Ascending aorta (tissue), 2 donors: ENCODE measurements around the gene TNS4. TPM values are rescaled to one million over a fixed set of nuclear protein-coding genes. Genes with fewer than 3 reads are reported as not detected.

Source experiments
- DNase-seq, 2 donors: peaks; one replicate each; pipeline ENCODE4 v3.0.0-alpha.2; 2019; ENCODE audit warnings: low spot score in 2 of 2
- H3K27ac ChIP-seq, 2 donors: fragments of 200-600 bp; sonication (generic); one replicate each; pipeline ENCODE4 v1.5.1; 2016 to 2017; ENCODE audit warnings: mild to moderate bottlenecking in 1 of 2
- H3K27me3 ChIP-seq: fragments of 200-600 bp; sonication (generic); one replicate; pipeline ENCODE4 v1.5.1; 2017
- H3K36me3 ChIP-seq, 2 donors: fragments of 200-600 bp; sonication (generic); one replicate each; pipeline ENCODE4 v1.5.1; 2016
- H3K4me1 ChIP-seq, 2 donors: fragments of 200-600 bp; sonication (generic); one replicate each; pipeline ENCODE4 v1.5.1; 2016 to 2017; ENCODE audit warnings: mild to moderate bottlenecking in 1 of 2
- H3K4me3 ChIP-seq, 2 donors: fragments of 200-600 bp; sonication (generic); one replicate each; pipeline ENCODE4 v1.5.1; 2016 to 2017; ENCODE audit warnings: mild to moderate bottlenecking in 1 of 2
- H3K9me3 ChIP-seq, 2 donors: fragments of 200-600 bp; sonication (generic); one replicate each; pipeline ENCODE4 v1.5.1; 2016
- CTCF ChIP-seq, 3 experiments: fragments of 200-600 bp in 2 of 3; fragments of 450-650 bp in 1 of 3; sonication (generic) in 2 of 3; IDR thresholded peaks; one replicate each; pipeline ENCODE4 v1.5.1; 2016 to 2019; ENCODE audit warnings: antibody characterized with exemption in 3 of 3, mild to moderate bottlenecking in 1 of 3, moderate library complexity in 1 of 3
- intact Hi-C: fragments of 100-400 bp; cut with DNase I; formaldehyde crosslinking; loops from one replicate; pipeline ENCODE4 v1.15.1; 2023
- total RNA-seq: library from RNA; depleted of rRNA; stranded (reverse); fragments of >200 nt; gene quantifications from one replicate; pipeline ENCODE4 v1.1.0, GENCODE V29; 2016

The TNS4 gene
- total RNA-seq, 1 donor from 2014 or later = not detected

- H3K36me3 ChIP-seq = no peaks in the 10 kb centered on the region
- no peaks in the 10 kb centered on the region for H3K9me3 ChIP-seq
- H3K4me3 ChIP-seq = no peak overlapping the region
- DNase-seq = no peak
- peaks cover 0 to 4% of the 10 kb centered on the region in 2 donors for H3K4me1 ChIP-seq
- H3K27ac ChIP-seq = no peak overlapping the region
- H3K27me3 ChIP-seq = no peaks in the 10 kb centered on the region
- no peak for TF ChIP-seq CTCF (IDR thresholded peaks at IDR 0.05)
- intact Hi-C loops = no loop called here
Measured at GRCh38 chr17:40466298-40466971, 35.0 kb downstream of the TNS4 start.

- H3K4me1 ChIP-seq = no peaks in the 10 kb centered on the region
- H3K36me3 ChIP-seq = no peaks in the 10 kb centered on the region
- DNase-seq = no peak
- no peak overlapping the region for H3K27ac ChIP-seq
- intact Hi-C loops = no loop called here
- no peak for TF ChIP-seq CTCF (IDR thresholded peaks at IDR 0.05)
- no peak overlapping the region for H3K4me3 ChIP-seq
- no peaks in the 10 kb centered on the region for H3K9me3 ChIP-seq
- no peaks in the 10 kb centered on the region for H3K27me3 ChIP-seq
Measured at GRCh38 chr17:40464392-40464855, 37.0 kb downstream of the TNS4 start.

GRCh38 chr17:40463122-40463550 is 38.3 kb downstream of the TNS4 start:
- no peak for DNase-seq
- Histone ChIP-seq H3K4me3 (no peak overlapping the region), H3K9me3 (no peaks in the 10 kb centered on the region), H3K36me3 (no peaks in the 10 kb centered on the region), H3K27me3 (no peaks in the 10 kb centered on the region), H3K27ac (no peak overlapping the region), H3K4me1 (peaks cover 2 to 6% of the 10 kb centered on the region in 2 donors)
- TF ChIP-seq CTCF (IDR thresholded peaks at IDR 0.05) = no peak
- intact Hi-C loops = no loop called here

- Histone ChIP-seq H3K27ac (no peak overlapping the region), H3K9me3 (no peaks in the 10 kb centered on the region), H3K27me3 (no peaks in the 10 kb centered on the region), H3K4me1 (peaks cover 7 to 12% of the 10 kb centered on the region in 2 donors), H3K4me3 (no peak overlapping the region), H3K36me3 (no peaks in the 10 kb centered on the region)
- no peak for TF ChIP-seq CTCF (IDR thresholded peaks at IDR 0.05)
- DNase-seq = no peak
- intact Hi-C loops = no loop called here
Measured at GRCh38 chr17:40462343-40463121, 38.9 kb downstream of the TNS4 start.

- intact Hi-C loops = no loop called here
- no peak overlapping the region for H3K4me3 ChIP-seq
- TF ChIP-seq CTCF (IDR thresholded peaks at IDR 0.05) = no peak
- no peaks in the 10 kb centered on the region for H3K9me3 ChIP-seq
- DNase-seq = no peak
- H3K27me3 ChIP-seq = no peaks in the 10 kb centered on the region
- no peak overlapping the region for H3K27ac ChIP-seq
- H3K36me3 ChIP-seq = peaks cover 0 to 5% of the 10 kb centered on the region in 2 donors
- H3K4me1 ChIP-seq = peaks cover 14 to 19% of the 10 kb centered on the region in 2 donors
Measured at GRCh38 chr17:40461732-40462342, 39.6 kb downstream of the TNS4 start.
